Upper lobe of right lung (tissue), 1 donor: ENCODE data around the gene PWWP2B. TPM values are rescaled to one million over a fixed set of nuclear protein-coding genes. Genes with fewer than 3 reads are reported as not detected.
A peak's percentile ranks its signal among the peaks of the same experiment; 100 is the strongest.

ENCODE experiments used
- ATAC-seq: fragments of 200-7000 bp; cut with Tn5 transposase; one replicate; pipeline ENCODE4 v1.9.1; 2020; ENCODE audit warnings: mild to moderate bottlenecking, moderate library complexity
- DNase-seq: peaks from one replicate; pipeline ENCODE4 v3.0.0-alpha.2; 2020
- H3K27ac ChIP-seq: fragments of 200-600 bp; one replicate; pipeline ENCODE4 v1.8.0; 2022
- H3K27me3 ChIP-seq: fragments of 200-600 bp; one replicate; pipeline ENCODE4 v1.8.0; 2022; ENCODE audit warnings: mild to moderate bottlenecking
- H3K36me3 ChIP-seq: fragments of 200-600 bp; one replicate; pipeline ENCODE4 v1.8.0; 2022
- H3K4me1 ChIP-seq: fragments of 200-600 bp; one replicate; pipeline ENCODE4 v1.8.0; 2022
- H3K4me3 ChIP-seq: fragments of 200-600 bp; one replicate; pipeline ENCODE4 v1.8.0; 2022; ENCODE audit warnings: mild to moderate bottlenecking
- H3K9me3 ChIP-seq: fragments of 200-600 bp; one replicate; pipeline ENCODE4 v1.8.0; 2022
- CTCF ChIP-seq: fragments of 200-600 bp; IDR thresholded peaks from one replicate; pipeline ENCODE4 v1.8.0; 2022; ENCODE audit warnings: antibody characterized with exemption
- intact Hi-C: fragments of 100-400 bp; cut with DNase I; formaldehyde crosslinking; loops from one replicate; pipeline ENCODE4 v1.11.0; 2022
- total RNA-seq: library from RNA; stranded (reverse); fragmentation: NEBNext Ultra II Directional; extraction: Animal tissue kit (Norgen Biotek cat#: 25700); gene quantifications from one replicate; pipeline ENCODE4 v1.2.1, GENCODE V29; 2021
- donor health status: DM: no; HTN: yes; CAD: no; lungs with severe emphysema.

Gene PWWP2B
- total RNA-seq, 1 donor from 2014 or later, result 26.0 TPM

- Histone ChIP-seq H3K36me3 (no peaks in the 10 kb centered on the region), H3K4me3 (no peak overlapping the region), H3K4me1 (peaks cover 37% of the 10 kb centered on the region), H3K9me3 (no peaks in the 10 kb centered on the region), H3K27ac (peak overlapping the region; percentile 84), H3K27me3 (no peaks in the 10 kb centered on the region)
- TF ChIP-seq CTCF, result no peak
- ATAC-seq, result peak; percentile 75
- intact Hi-C loops, result no loop called here
- DNase-seq, result peak; percentile 94
These were observed 51.3 kb downstream of the PWWP2B start for GRCh38 chr10:132448248-132448731.

- Histone ChIP-seq H3K4me3 (no peak overlapping the region), H3K9me3 (no peaks in the 10 kb centered on the region), H3K36me3 (no peaks in the 10 kb centered on the region), H3K4me1 (peaks cover 41% of the 10 kb centered on the region), H3K27ac (peak overlapping the region; percentile 43), H3K27me3 (no peaks in the 10 kb centered on the region)
- DNase-seq (peak; percentile 91), ATAC-seq (peak; percentile 36)
- intact Hi-C loops, result no loop called here
- no peak for TF ChIP-seq CTCF
These were observed 52.2 kb downstream of the PWWP2B start for GRCh38 chr10:132449051-132449810.

- DNase-seq, result no peak
- H3K4me1 ChIP-seq, result peaks cover 41% of the 10 kb centered on the region
- H3K4me3 ChIP-seq, result no peak overlapping the region
- intact Hi-C loops, result loop anchor here (5.0 to 10.0 kb wide), 2 partner anchors 57 to 225 kb away; no protein-coding TSS in a partner anchor
- no peaks in the 10 kb centered on the region for H3K27me3 ChIP-seq
- no peak for TF ChIP-seq CTCF
- peak overlapping the region; percentile 43 for H3K27ac ChIP-seq
- no peaks in the 10 kb centered on the region for H3K36me3 ChIP-seq
- no peaks in the 10 kb centered on the region for H3K9me3 ChIP-seq
- no peak for ATAC-seq
These were observed 52.8 kb downstream of the PWWP2B start for GRCh38 chr10:132449811-132450181.

GRCh38 chr10:132450466-132450824 lies 53.4 kb downstream of the PWWP2B start:
- Histone ChIP-seq H3K27ac (no peak overlapping the region), H3K4me1 (peaks cover 41% of the 10 kb centered on the region), H3K36me3 (no peaks in the 10 kb centered on the region), H3K27me3 (no peaks in the 10 kb centered on the region), H3K4me3 (no peak overlapping the region), H3K9me3 (no peaks in the 10 kb centered on the region)
- intact Hi-C loops, result loop anchor here (5.0 to 10.0 kb wide), 2 partner anchors 58 to 226 kb away; no protein-coding TSS in a partner anchor
- DNase-seq, result no peak
- ATAC-seq, result no peak
- TF ChIP-seq CTCF, result no peak

GRCh38 chr10:132450825-132451505 lies 54.0 kb downstream of the PWWP2B start:
- Histone ChIP-seq H3K9me3 (no peaks in the 10 kb centered on the region), H3K27me3 (no peaks in the 10 kb centered on the region), H3K36me3 (no peaks in the 10 kb centered on the region), H3K27ac (no peak overlapping the region), H3K4me1 (peaks cover 41% of the 10 kb centered on the region), H3K4me3 (no peak overlapping the region)
- DNase-seq (no peak), ATAC-seq (no peak)
- TF ChIP-seq CTCF, result no peak
- intact Hi-C loops, result loop anchor here (5.0 to 10.0 kb wide), 2 partner anchors 59 to 226 kb away; no protein-coding TSS in a partner anchor
